Neural progenitor cell (in vitro differentiated cells): Measurements from ENCODE around the gene AGTRAP. TPM values are rescaled to one million over a fixed set of nuclear protein-coding genes. Genes with fewer than 3 reads are reported as not detected.
A peak's percentile ranks its signal among the peaks of the same experiment; 100 is the strongest.

Experiments
- DNase-seq: peaks from one replicate; pipeline ENCODE4 v3.0.0-alpha.2; 2016; ENCODE audit warnings: low spot score
- H2AFZ ChIP-seq: fragments of 200-600 bp; sonication (generic); replicated peaks from 2 replicates; pipeline ENCODE4 v1.6.1; 2016; ENCODE audit warnings: antibody characterized with exemption
- H3F3A ChIP-seq: fragments of 200-600 bp; sonication (generic); 2 replicates; pipeline ENCODE4 v1.6.1; 2016; ENCODE audit warnings: antibody characterized with exemption, low read depth
- H3K27ac ChIP-seq: fragments of 200-600 bp; sonication (generic); 2 replicates; pipeline ENCODE4 v1.5.1; 2016; ENCODE audit warnings: mild to moderate bottlenecking
- H3K27me3 ChIP-seq: fragments of 200-600 bp; sonication (generic); 2 replicates; pipeline ENCODE4 v1.6.1; 2016; ENCODE audit warnings: mild to moderate bottlenecking, moderate library complexity
- H3K36me3 ChIP-seq: fragments of 200-600 bp; sonication (generic); 2 replicates; pipeline ENCODE4 v1.5.1; 2016
- H3K4me1 ChIP-seq: fragments of 200-600 bp; sonication (generic); 2 replicates; pipeline ENCODE4 v1.6.1; 2016; ENCODE audit warnings: mixed run types
- H3K4me2 ChIP-seq: fragments of 200-600 bp; sonication (generic); 2 replicates; pipeline ENCODE4 v1.6.1; 2016
- H3K4me3 ChIP-seq: fragments of 200-600 bp; sonication (generic); 2 replicates; pipeline ENCODE4 v1.5.1; 2016
- H3K79me2 ChIP-seq: fragments of 200-600 bp; sonication (generic); 2 replicates; pipeline ENCODE4 v1.6.1; 2016; ENCODE audit warnings: low read depth
- H3K9ac ChIP-seq: fragments of 200-600 bp; sonication (generic); 2 replicates; pipeline ENCODE4 v1.6.1; 2016
- H3K9me3 ChIP-seq: fragments of 200-600 bp; sonication (generic); 2 replicates; pipeline ENCODE4 v1.5.1; 2016; ENCODE audit warnings: low read depth
- H4K20me1 ChIP-seq: fragments of 200-600 bp; sonication (generic); 2 replicates; pipeline ENCODE4 v1.6.1; 2016; ENCODE audit warnings: low read depth
- H3K27ac Mint-ChIP-seq: 3 replicates; pipeline ENCODE4 v1.8.0; 2021; ENCODE audit warnings: mixed read lengths
- H3K27me3 Mint-ChIP-seq: 2 replicates; pipeline ENCODE4 v1.8.0; 2022; ENCODE audit warnings: low read depth, mild to moderate bottlenecking, inconsistent platforms, moderate library complexity, mixed read lengths; ENCODE audit not compliant: insufficient read depth
- H3K36me3 Mint-ChIP-seq: 3 replicates; pipeline ENCODE4 v1.8.0; 2021; ENCODE audit warnings: mixed read lengths
- H3K4me1 Mint-ChIP-seq: 3 replicates; pipeline ENCODE4 v1.8.0; 2021; ENCODE audit warnings: mixed read lengths
- H3K4me3 Mint-ChIP-seq: 3 replicates; pipeline ENCODE4 v1.8.0; 2021; ENCODE audit warnings: mild to moderate bottlenecking, moderate library complexity, mixed read lengths
- H3K9me3 Mint-ChIP-seq: 3 replicates; pipeline ENCODE4 v1.8.0; 2020; ENCODE audit warnings: mixed read lengths
- EZH2 ChIP-seq: fragments of 200-600 bp; sonication (generic); IDR thresholded peaks from 2 replicates; pipeline ENCODE4 v1.6.1; 2017; ENCODE audit warnings: antibody characterized with exemption, mild to moderate bottlenecking, moderate library complexity
- EZH2phosphoT487 ChIP-seq: fragments of 200-600 bp; sonication (generic); IDR thresholded peaks from 2 replicates; pipeline ENCODE4 v1.6.1; 2017; ENCODE audit warnings: antibody characterized with exemption
- total RNA-seq: library from RNA; depleted of rRNA; stranded (reverse); fragments of >200 nt; gene quantifications from 2 replicates; pipeline ENCODE4 v1.2.3, GENCODE V29; 2015; ENCODE audit warnings: low replicate concordance
- TF ChIP-seq, protein P1 (sequence below): fragments of 200-600 bp; sonication (generic); IDR thresholded peaks from 2 replicates; pipeline ENCODE4 v1.5.1; 2017; ENCODE audit warnings: antibody characterized with exemption, mild to moderate bottlenecking

AGTRAP gene
- total RNA-seq, 1 donor from 2014 or later = 12.4 TPM

DNA sequence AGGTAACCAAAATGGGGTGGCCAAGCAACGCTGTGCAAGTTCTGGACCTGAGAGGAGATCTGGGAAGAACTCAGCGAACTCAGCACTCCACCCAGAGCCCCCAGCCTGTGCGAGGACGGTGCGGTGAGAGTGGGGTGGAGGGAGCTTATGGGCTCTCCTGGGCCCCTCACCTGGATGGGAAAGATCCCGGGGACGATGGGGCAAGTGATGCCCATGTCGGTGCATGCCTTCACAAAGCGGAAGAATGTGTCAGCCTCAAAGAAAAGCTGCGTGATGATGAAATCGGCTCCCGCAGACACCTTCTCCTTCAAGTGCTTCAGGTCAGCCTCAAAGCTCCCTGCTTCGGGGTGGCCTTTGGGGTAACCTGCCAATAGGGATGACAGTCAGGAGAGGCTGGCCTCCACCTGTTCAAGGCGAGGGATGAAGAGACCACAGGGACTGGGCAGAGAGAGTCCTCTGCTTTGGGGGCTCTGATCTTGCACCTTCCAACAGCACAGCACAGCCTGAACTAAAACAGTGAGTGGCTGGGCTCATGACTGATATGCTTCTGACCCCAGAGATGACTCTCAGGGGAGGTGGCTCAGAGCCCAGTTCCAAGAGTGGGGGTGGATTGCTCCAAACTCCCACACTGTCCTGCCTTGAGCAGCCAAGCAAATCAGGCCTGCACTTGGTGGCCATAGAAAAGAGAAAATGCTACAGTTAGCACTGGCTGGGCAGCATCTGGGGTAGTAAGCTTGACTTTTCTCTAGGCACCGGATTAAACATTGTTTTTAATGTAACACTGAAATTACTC is 60.3 kb downstream of the AGTRAP start:
- no peak overlapping the region for H2AFZ ChIP-seq
- no peaks in the 10 kb centered on the region for H3K27me3 ChIP-seq
- H3K4me3 ChIP-seq = no peak overlapping the region
- no peak for DNase-seq
- Mint-ChIP-seq H3K9me3 (no peaks in the 10 kb centered on the region), H3K36me3 (peaks cover 16% of the 10 kb centered on the region), H3K27me3 (peaks cover 6% of the 10 kb centered on the region), H3K27ac (peak overlapping the region; percentile 33), H3K4me3 (no peak overlapping the region), H3K4me1 (peaks cover 1% of the 10 kb centered on the region)
- no peak for TF ChIP-seq EZH2
- TF ChIP-seq EZH2phosphoT487 = no peak
- TF ChIP-seq, protein P1, sequence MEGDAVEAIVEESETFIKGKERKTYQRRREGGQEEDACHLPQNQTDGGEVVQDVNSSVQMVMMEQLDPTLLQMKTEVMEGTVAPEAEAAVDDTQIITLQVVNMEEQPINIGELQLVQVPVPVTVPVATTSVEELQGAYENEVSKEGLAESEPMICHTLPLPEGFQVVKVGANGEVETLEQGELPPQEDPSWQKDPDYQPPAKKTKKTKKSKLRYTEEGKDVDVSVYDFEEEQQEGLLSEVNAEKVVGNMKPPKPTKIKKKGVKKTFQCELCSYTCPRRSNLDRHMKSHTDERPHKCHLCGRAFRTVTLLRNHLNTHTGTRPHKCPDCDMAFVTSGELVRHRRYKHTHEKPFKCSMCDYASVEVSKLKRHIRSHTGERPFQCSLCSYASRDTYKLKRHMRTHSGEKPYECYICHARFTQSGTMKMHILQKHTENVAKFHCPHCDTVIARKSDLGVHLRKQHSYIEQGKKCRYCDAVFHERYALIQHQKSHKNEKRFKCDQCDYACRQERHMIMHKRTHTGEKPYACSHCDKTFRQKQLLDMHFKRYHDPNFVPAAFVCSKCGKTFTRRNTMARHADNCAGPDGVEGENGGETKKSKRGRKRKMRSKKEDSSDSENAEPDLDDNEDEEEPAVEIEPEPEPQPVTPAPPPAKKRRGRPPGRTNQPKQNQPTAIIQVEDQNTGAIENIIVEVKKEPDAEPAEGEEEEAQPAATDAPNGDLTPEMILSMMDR = no peak
- no peaks in the 10 kb centered on the region for H3K9me3 ChIP-seq
- H3K4me2 ChIP-seq = no peak overlapping the region
- no peaks in the 10 kb centered on the region for H3F3A ChIP-seq
- H4K20me1 ChIP-seq = no peaks in the 10 kb centered on the region
- no peaks in the 10 kb centered on the region for H3K36me3 ChIP-seq
- H3K79me2 ChIP-seq = no peaks in the 10 kb centered on the region
- H3K27ac ChIP-seq = no peak overlapping the region
- H3K9ac ChIP-seq = no peak overlapping the region
- H3K4me1 ChIP-seq = no peaks in the 10 kb centered on the region

DNA sequence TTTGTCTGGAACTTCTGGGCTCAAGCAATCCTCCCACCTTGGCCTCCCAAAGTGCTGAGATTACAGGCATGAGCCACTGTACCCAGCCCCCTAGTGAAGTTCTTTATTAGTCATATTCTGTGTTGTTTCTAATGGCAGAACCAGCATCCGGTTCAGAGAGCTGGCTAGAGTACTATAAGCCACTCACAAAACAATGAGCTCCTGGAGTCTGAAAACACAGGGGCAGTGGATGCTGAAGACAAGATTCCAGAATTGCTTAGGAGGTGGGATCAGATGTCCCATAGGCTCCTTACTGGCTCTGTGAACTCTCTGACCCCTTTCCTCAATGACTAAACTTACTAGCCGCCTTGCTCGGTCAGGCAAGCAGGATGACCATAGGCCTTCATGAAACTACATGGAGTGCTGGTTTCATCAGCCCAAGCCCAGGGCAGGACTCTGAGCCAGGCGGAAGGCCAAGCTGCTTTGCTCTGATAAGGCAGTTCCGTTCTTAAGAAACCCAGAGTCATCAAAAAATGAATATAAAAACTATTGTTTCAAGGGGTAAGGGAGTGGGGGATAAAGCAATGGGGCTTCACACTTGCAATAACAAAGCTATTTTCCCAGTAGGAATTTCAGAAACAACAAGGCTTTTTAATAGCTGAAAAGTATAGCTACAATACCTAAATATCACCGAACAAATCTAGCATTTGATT is 61.7 kb downstream of the AGTRAP start:
- H3K36me3 ChIP-seq = no peaks in the 10 kb centered on the region
- peaks cover 7% of the 10 kb centered on the region for H3K4me1 ChIP-seq
- Mint-ChIP-seq H3K9me3 (no peaks in the 10 kb centered on the region), H3K4me1 (peaks cover 13% of the 10 kb centered on the region), H3K36me3 (peaks cover 14% of the 10 kb centered on the region), H3K27ac (no peak overlapping the region), H3K27me3 (peaks cover 6% of the 10 kb centered on the region), H3K4me3 (no peak overlapping the region)
- H3K27ac ChIP-seq = no peak overlapping the region
- TF ChIP-seq, protein P1 = no peak
- TF ChIP-seq EZH2phosphoT487 = no peak
- no peaks in the 10 kb centered on the region for H3K27me3 ChIP-seq
- no peak overlapping the region for H3K9ac ChIP-seq
- H3K4me3 ChIP-seq = no peak overlapping the region
- DNase-seq = no peak
- H3K4me2 ChIP-seq = no peak overlapping the region
- peaks cover under 1% of the 10 kb centered on the region for H4K20me1 ChIP-seq
- H3F3A ChIP-seq = peaks cover 5% of the 10 kb centered on the region
- H3K9me3 ChIP-seq = no peaks in the 10 kb centered on the region
- H2AFZ ChIP-seq = no peak overlapping the region
- no peaks in the 10 kb centered on the region for H3K79me2 ChIP-seq

DNA sequence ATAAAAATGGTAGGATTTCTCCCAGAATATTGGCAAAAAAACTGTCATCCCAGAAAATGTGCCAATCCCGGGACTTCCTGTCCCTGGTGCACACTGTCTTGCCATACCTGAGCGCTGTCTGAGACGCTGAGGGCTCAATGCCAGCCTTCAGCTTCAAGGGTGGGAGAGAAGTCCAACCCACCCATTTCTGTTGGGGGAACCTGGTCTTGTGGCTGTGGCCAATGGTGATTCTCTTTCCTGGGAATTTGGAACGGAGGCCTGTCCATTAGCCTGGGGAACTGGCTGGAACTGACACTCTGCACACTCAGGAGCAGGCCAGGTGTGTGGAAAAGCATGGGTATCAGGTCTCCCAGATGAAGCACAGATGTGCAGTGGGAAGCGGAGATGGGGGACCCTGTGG is 63.2 kb downstream of the AGTRAP start:
- no peak overlapping the region for H3K27ac ChIP-seq
- H3F3A ChIP-seq = peaks cover 19% of the 10 kb centered on the region
- Mint-ChIP-seq H3K27me3 (peaks cover 6% of the 10 kb centered on the region), H3K4me1 (peaks cover 27% of the 10 kb centered on the region), H3K9me3 (no peaks in the 10 kb centered on the region), H3K36me3 (peaks cover 14% of the 10 kb centered on the region), H3K27ac (no peak overlapping the region), H3K4me3 (no peak overlapping the region)
- no peak overlapping the region for H3K9ac ChIP-seq
- no peak for DNase-seq
- H4K20me1 ChIP-seq = peaks cover 11% of the 10 kb centered on the region
- peaks cover 17% of the 10 kb centered on the region for H3K4me1 ChIP-seq
- H3K4me3 ChIP-seq = no peak overlapping the region
- H3K79me2 ChIP-seq = no peaks in the 10 kb centered on the region
- H2AFZ ChIP-seq = no peak overlapping the region
- TF ChIP-seq EZH2phosphoT487 (no peak), EZH2 (no peak)
- TF ChIP-seq, protein P1 = no peak
- no peaks in the 10 kb centered on the region for H3K36me3 ChIP-seq
- H3K4me2 ChIP-seq = no peak overlapping the region
- no peaks in the 10 kb centered on the region for H3K27me3 ChIP-seq
- H3K9me3 ChIP-seq = no peaks in the 10 kb centered on the region
